Smooth muscle cell (in vitro differentiated cells): ENCODE measurements around the gene SORCS1. TPM values are rescaled to one million over a fixed set of nuclear protein-coding genes. Genes with fewer than 3 reads are reported as not detected.

Source experiments
- DNase-seq: peaks from one replicate; lab custom pipeline; 2025; ENCODE audit not compliant: unreplicated experiment; lab: John Stamatoyannopoulos, UW
- H2AFZ ChIP-seq: fragments of 200-600 bp; sonication (generic); 2 replicates; pipeline ENCODE4 v1.6.0; 2016; ENCODE audit warnings: antibody characterized with exemption, low read depth, mild to moderate bottlenecking
- H3F3A ChIP-seq: fragments of 200-600 bp; sonication (generic); 2 replicates; pipeline ENCODE4 v1.6.0; 2017; ENCODE audit warnings: antibody characterized with exemption, low read depth
- H3K27ac ChIP-seq: fragments of 200-600 bp; sonication (generic); 2 replicates; pipeline ENCODE4 v1.5.1; 2016; ENCODE audit warnings: low read depth, mild to moderate bottlenecking
- H3K27me3 ChIP-seq: fragments of 200-600 bp; sonication (generic); 2 replicates; pipeline ENCODE4 v1.6.1; 2016; ENCODE audit warnings: low read depth, mild to moderate bottlenecking
- H3K36me3 ChIP-seq: fragments of 200-600 bp; sonication (generic); 2 replicates; pipeline ENCODE4 v1.5.1; 2016; ENCODE audit warnings: low read depth
- H3K4me1 ChIP-seq: fragments of 200-600 bp; sonication (generic); 2 replicates; pipeline ENCODE4 v1.5.1; 2016; ENCODE audit warnings: low read depth
- H3K4me2 ChIP-seq: fragments of 200-600 bp; sonication (generic); 2 replicates; pipeline ENCODE4 v1.6.0; 2016; ENCODE audit warnings: mild to moderate bottlenecking
- H3K4me3 ChIP-seq: fragments of 200-600 bp; sonication (generic); 2 replicates; pipeline ENCODE4 v1.5.1; 2016; ENCODE audit warnings: mild to moderate bottlenecking
- H3K79me2 ChIP-seq: fragments of 200-600 bp; sonication (generic); 2 replicates; pipeline ENCODE4 v1.6.0; 2016; ENCODE audit warnings: low read depth, mild to moderate bottlenecking
- H3K9ac ChIP-seq: fragments of 200-600 bp; sonication (generic); 2 replicates; pipeline ENCODE4 v1.6.0; 2016; ENCODE audit warnings: low read depth
- H3K9me3 ChIP-seq: fragments of 200-600 bp; sonication (generic); replicated peaks from 2 replicates; pipeline ENCODE4 v1.5.1; 2016; ENCODE audit warnings: low read depth
- H4K20me1 ChIP-seq: fragments of 200-600 bp; sonication (generic); 2 replicates; pipeline ENCODE4 v1.6.0; 2016; ENCODE audit warnings: low read depth
- CTCF ChIP-seq: fragments of 200-600 bp; sonication (generic); IDR thresholded peaks from 2 replicates; pipeline ENCODE4 v1.5.1; 2017; ENCODE audit warnings: borderline replicate concordance, mild to moderate bottlenecking, antibody characterized with exemption; ENCODE audit not compliant: insufficient read depth, poor library complexity, severe bottlenecking
- WGBS: methylation state at CpG from one replicate; pipeline ENCODE4 v1.1.7; 2016; ENCODE audit warnings: low lambda C conversion rate; 5-methylcytosine and 5-hydroxymethylcytosine counted together
- polyA plus RNA-seq: library from polyadenylated mRNA; unstranded; fragments of >200 nt; fragmentation: Nextera tagmentation; extraction: Ambion mirVana; gene quantifications from 2 replicates; pipeline ENCODE4 v1.2.1, GENCODE V29; 2016
- total RNA-seq: library from RNA; depleted of rRNA; stranded (reverse); fragments of >200 nt; gene quantifications from 2 replicates; pipeline ENCODE4 v1.2.3, GENCODE V29; 2014

Gene SORCS1
- total and polyA plus RNA-seq, 2 experiments from 2014 or later, result 0.67 TPM; not detected in 1

GRCh38 chr10:107141524-107142061 lies 22.9 kb downstream of the SORCS1 start:
- Histone ChIP-seq H3K4me2 (no peak overlapping the region), H3K4me3 (no peak overlapping the region), H3K36me3 (no peaks in the 10 kb centered on the region), H3K9me3 (no peaks in the 10 kb centered on the region), H2AFZ (no peak overlapping the region), H3K79me2 (no peaks in the 10 kb centered on the region), H3K27ac (no peak overlapping the region), H3K27me3 (peaks cover 10% of the 10 kb centered on the region), H3K4me1 (no peaks in the 10 kb centered on the region), H3F3A (no peaks in the 10 kb centered on the region), H3K9ac (no peak overlapping the region), H4K20me1 (no peaks in the 10 kb centered on the region)
- 69% methylated on average over 2 of the region's 2 CpGs for WGBS
- TF ChIP-seq CTCF, result no peak
- DNase-seq, result no peak

- Histone ChIP-seq H4K20me1 (no peaks in the 10 kb centered on the region), H3K36me3 (no peaks in the 10 kb centered on the region), H3K9me3 (no peaks in the 10 kb centered on the region), H2AFZ (no peak overlapping the region), H3K4me1 (no peaks in the 10 kb centered on the region), H3K27ac (no peak overlapping the region), H3F3A (no peaks in the 10 kb centered on the region), H3K27me3 (peaks cover 10% of the 10 kb centered on the region), H3K9ac (no peak overlapping the region), H3K4me2 (no peak overlapping the region), H3K4me3 (no peak overlapping the region), H3K79me2 (no peaks in the 10 kb centered on the region)
- DNase-seq, result no peak
- TF ChIP-seq CTCF, result no peak
Observed at GRCh38 chr10:107139237-107139636, 25.3 kb downstream of the SORCS1 start.

GRCh38 chr10:107133656-107134055 lies 30.9 kb downstream of the SORCS1 start:
- Histone ChIP-seq H2AFZ (no peak overlapping the region), H3K9me3 (no peaks in the 10 kb centered on the region), H3K4me1 (no peaks in the 10 kb centered on the region), H4K20me1 (no peaks in the 10 kb centered on the region), H3K9ac (no peak overlapping the region), H3K4me2 (no peak overlapping the region), H3K27me3 (peaks cover 5% of the 10 kb centered on the region), H3K27ac (no peak overlapping the region), H3K79me2 (no peaks in the 10 kb centered on the region), H3K36me3 (no peaks in the 10 kb centered on the region), H3K4me3 (no peak overlapping the region), H3F3A (no peaks in the 10 kb centered on the region)
- no peak for DNase-seq
- no peak for TF ChIP-seq CTCF
- 31% methylated on average over 1 of the region's 1 CpG for WGBS

GRCh38 chr10:107129000-107129399 lies 35.5 kb downstream of the SORCS1 start:
- DNase-seq, result no peak
- Histone ChIP-seq H4K20me1 (no peaks in the 10 kb centered on the region), H3F3A (no peaks in the 10 kb centered on the region), H3K27ac (no peak overlapping the region), H3K4me3 (no peak overlapping the region), H3K79me2 (no peaks in the 10 kb centered on the region), H3K4me2 (no peak overlapping the region), H3K36me3 (no peaks in the 10 kb centered on the region), H2AFZ (no peak overlapping the region), H3K4me1 (no peaks in the 10 kb centered on the region), H3K9me3 (no peaks in the 10 kb centered on the region), H3K27me3 (peaks cover 5% of the 10 kb centered on the region), H3K9ac (no peak overlapping the region)
- no peak for TF ChIP-seq CTCF
- 87% methylated on average over 6 of the region's 6 CpGs for WGBS
